HG02970 (cell line): Measurements from ENCODE around the gene CD58.
"Not testable (repeated sequence)": the region's sequence is repeated elsewhere in the genome, so short reads cannot be mapped to it uniquely, and the experiment has no call there.

Experiments used
- ATAC-seq: cut with Tn5 transposase; IDR thresholded peaks from one replicate; pipeline ENCODE4 v1.9.1; 2021; ENCODE audit warnings: mild to moderate bottlenecking, moderate library complexity, moderate number of reproducible peaks; ENCODE audit not compliant: unreplicated experiment, low FRiP score

Gene CD58

GRCh38 chr1:116572099-116572498, 1.3 kb upstream of the CD58 start:
- no peak for ATAC-seq

DNA sequence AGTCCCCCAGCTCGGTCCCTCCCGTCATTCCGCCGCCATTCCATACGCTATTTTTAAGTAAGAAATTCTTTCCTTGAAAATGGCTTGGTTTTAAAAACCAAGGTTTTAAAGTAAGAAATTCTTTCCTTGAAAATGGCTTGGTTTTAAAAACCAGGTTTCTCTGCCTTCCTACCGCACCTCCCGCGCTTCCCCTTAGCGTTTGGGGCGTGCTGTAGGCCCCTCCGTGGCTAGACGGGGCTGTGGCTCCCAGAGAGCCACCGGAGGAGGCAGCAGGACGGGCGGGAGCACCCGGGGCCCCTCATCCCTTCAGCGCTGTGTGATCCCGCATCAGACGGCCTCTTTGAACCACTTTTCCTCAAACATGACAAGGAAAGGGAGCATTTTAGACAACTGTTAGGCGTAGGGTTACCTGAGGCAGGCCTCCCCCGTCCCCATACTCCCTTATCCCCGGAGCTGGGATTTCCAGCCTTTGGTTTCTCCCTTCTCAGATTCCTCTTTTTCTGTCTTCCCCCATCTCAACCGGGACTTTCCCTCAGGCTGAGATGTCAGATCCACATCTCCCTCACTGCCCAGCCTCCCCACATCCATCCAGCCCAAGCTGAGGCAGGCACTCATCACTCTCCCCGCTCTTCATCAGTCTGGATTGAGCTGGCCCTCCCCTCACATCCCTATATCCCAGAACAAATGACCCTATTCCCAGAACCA, 541 bp upstream of the CD58 start:
- no peak for ATAC-seq

DNA sequence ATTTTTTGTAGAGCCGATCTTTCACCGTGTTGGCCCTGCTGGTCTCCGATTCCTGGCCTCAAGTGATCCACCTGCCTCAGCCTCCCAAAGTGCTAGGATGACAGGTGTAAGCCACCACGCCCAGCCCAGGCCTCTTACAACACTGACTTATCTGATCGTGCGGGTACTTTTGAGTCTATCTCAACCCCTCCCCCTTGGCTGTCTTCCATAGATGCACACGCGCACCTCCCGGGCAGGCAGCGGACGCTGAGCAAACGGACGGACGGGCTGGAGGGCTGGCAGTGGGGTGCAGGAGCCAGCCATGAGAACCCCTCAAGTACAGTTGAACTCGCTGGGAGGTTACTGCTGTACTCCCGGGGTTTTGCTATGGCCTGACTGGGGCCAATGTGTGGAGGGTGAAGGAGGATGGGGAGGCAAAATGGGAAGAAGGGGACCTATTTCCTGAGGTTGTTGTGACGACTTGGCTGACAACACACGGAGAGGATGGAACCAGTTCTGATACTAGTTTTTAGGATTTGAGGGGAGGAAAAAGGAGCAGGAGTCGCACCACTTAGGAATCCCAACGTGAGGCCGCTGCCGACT, 959 bp downstream of the CD58 start:
- ATAC-seq, result no peak

DNA sequence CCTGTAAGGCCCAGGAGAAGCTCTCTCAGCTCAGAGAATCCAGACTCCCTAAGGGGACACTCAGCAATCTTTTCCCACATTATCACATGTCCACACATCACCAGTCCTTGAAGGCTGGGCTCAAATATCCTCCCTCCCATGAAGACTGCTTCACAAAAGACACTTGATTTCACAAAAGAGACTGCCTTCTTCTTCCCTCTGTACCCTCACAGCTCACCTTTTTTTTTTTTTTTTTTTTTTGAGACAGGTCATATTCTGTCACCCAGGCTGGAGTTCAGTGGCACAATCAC, 1.5 kb downstream of the CD58 start:
- ATAC-seq, result no peak

DNA sequence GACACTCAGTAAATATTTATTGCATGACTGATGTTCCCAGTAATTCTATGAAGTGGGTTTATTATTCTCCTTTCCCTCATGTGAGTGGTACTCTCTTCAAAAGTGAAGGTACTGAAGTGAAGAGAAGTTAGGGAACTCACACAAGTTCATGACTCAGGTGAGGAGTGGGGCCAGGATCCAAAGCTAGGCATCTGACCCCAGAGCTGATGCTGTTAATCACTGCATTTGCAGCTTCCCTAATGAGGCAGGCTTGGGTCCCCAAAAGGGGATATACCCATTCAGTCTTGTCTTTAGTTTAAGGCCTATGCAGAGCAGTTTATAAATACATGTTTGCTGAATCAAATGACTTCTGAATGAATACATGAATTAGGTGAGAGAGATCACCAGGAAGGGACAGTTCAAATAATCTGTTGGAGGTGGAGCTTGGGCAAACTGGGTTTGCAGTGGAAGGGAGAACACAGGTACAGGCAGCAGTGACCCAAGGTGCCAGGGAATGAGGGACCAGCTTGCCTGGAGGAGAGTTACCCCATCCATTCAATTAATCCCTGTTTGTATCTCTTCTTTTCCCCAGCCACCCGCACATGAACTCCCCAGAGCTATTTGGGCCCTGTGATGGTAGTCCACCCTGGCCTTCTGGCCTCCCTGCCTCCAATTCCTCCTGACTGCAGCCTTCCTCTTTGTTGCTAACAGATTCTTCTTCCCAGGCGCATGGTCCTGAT, 2.0 kb downstream of the CD58 start:
- no peak for ATAC-seq

DNA sequence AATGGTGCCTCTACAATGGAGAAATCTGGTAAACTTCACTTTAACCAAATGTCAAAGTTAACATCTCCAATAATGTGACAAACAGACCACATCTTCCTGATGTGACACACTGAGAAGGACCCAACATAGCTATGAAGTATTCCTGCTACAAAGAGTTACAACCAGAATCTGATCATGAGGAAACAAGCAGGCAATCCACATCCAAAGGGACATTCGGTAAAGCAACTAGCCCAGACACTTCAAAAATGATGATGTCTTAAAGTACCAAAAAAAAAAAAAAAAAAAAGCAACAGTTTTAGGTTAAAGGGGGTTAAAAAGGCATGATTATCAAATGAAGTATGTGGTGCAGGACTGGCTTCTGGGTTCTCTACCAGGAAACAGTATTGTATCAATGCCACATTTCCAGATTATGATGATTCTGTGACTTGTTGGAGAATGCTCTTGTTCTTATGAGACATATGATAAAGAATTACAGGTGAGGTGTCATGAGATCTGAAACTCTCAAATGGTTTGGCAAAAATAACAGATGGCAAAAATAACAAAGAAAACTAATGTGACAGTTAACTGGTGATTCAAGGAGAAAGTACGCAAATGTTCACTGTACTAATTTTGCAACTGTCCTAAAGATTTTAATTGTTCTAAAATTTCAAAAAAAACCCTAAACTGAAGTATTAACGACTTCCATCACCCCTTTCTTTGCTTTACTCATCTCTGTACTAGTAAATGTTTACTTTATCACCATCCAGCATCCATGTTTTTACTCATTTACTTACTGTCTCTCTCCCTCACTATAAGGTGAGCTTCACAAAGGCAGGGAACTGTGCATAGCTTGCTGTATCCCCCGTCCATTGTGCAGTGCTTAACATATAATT, 2.8 kb downstream of the CD58 start:
- ATAC-seq, result no peak

DNA sequence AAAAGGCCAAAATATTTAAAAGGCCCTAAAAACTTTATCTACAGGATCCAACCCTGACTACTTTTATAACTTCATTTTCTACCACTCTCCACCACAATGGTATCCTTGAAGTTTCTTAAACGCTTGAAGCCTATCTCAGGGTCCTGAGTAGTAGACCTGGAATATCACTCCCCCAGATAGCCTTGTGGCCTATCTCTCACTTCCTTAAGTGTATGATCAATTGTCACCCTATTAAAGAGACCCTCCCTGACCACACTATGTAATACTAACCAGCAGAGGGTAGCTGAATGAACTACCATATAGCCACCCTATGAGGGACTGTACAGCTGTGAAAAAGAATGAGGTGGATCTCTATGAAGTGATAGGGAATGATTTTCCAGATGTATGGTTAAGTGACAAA, 5.6 kb downstream of the CD58 start:
- ATAC-seq, result no peak

DNA sequence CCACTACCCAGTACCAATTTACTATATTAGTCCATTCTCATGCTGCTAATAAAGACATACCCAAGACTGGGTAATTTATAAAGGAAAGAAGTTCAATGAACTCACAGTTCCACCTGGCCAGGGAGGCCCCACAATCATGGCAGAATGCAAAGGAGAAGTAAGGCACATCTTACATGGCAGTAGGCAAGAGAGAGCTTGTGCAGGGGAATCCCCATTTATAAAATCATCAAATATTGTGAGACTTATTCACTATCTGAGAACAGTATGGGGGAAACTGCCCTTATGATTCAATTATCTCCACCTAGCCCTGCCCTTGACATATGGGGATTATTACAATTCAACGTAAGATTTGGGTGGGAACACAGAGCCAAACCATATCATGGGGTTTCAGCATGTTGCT, 6.4 kb downstream of the CD58 start:
- no peak for ATAC-seq

GRCh38 chr1:116562465-116562864, 8.4 kb downstream of the CD58 start:
- ATAC-seq, result not testable (repeated sequence)

- no peak for ATAC-seq
These were observed 9.3 kb downstream of the CD58 start for GRCh38 chr1:116561563-116561962.

GRCh38 chr1:116560704-116561490, 9.9 kb downstream of the CD58 start:
- no peak for ATAC-seq

- no peak for ATAC-seq
These were observed 11.5 kb downstream of the CD58 start for GRCh38 chr1:116559304-116559761.

DNA sequence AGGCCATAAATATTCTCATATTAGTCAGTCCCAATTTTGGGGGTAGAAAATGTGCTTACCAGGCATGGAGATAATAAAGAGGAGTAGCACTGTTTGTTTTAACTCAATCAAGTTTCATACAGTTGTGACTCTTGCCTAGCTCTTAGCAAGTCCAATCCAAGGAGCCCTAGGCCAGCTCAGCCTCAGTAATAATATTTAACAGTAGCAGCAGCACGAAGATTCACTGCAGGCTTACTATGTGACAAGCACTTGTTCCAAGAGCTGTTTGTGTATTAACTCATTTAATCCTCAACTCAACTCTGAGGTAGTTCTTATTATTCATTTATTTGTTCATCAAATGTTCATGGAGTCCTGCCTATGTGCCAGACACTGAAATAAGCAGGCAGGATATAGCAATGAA, 12.3 kb downstream of the CD58 start:
- no peak for ATAC-seq

DNA sequence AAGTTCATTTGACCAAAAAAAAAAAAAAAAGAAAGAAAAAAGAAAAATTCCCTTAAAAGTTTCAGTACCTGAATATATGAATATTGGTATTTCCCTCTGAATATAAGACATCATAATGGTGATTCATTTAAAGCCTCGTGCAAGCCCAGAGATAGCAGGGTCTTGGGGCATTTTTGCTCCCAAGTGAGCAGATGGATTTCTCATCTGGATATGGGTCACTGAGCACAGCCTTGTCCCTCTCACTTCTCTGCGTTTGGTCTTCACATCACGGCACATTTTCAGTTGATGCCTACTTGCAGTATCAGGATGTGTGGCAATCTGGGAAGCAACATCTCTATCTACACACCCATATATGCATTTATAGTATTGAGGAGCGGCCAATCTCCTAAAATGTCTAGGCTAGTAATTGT, 12.7 kb downstream of the CD58 start:
- ATAC-seq, result no peak

DNA sequence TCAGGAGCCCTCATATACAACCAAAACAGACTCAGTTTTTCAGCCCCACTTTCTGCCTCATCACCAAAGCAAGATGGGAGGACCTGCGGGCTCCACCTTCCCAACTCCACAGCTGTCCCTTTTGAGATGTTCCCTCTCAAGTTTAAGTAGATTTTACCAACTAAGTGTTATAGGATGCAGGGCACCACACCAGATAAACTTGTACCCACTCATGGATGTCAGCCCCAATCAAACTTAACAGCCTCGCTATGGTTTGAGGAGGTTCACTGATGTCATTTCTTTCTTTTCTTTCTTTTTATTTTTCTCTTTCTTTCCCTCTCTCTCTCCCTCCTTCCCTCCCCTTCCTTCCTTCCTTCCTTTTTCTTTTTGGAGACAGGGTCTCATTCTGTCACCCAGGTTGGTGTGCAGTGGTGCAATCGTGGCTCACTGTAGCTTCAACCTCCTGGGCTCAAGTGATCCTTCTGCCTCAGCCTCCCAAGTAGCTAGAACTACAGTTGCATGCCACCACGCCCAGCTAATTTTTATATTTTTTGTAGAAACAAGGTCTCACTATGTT, 13.4 kb downstream of the CD58 start:
- no peak for ATAC-seq

GRCh38 chr1:116556289-116557006, 14.4 kb downstream of the CD58 start:
- ATAC-seq, result peak; percentile 40

- ATAC-seq, result no peak
These were observed 15.9 kb downstream of the CD58 start for GRCh38 chr1:116554924-116555323.

GRCh38 chr1:116553386-116554115, 17.3 kb downstream of the CD58 start:
- no peak for ATAC-seq
